Measurements from ENCODE around the gene DEFB132. TPM values are rescaled to one million over a fixed set of nuclear protein-coding genes. Genes with fewer than 3 reads are reported as not detected.

DEFB132 gene
- total RNA-seq, 2 experiments from 2014 or later, result not detected

GRCh38 chr20:309306-309840, 51.8 kb downstream of the DEFB132 start:
- no peak for DNase-seq
- H3K27me3 Mint-ChIP-seq, result no peaks in the 10 kb centered on the region
- no peaks in the 10 kb centered on the region for H3K36me3 Mint-ChIP-seq
- POLR2A ChIA-PET, result interaction anchor here (1.3 to 4.6 kb wide), 3 partner anchors 12 to 17 kb away, joined by 3 to 32 read pairs (median 4); partner anchors contain the start of genes SOX12 and ZCCHC3
- no peak for ATAC-seq (ENCODE audit: low read depth)
- peak overlapping the region; percentile 53 for H3K4me3 Mint-ChIP-seq
- no peaks in the 10 kb centered on the region for H3K9me3 Mint-ChIP-seq
- peak overlapping the region; percentile 70 for H3K27ac Mint-ChIP-seq
- peaks cover 18% of the 10 kb centered on the region for H3K4me1 Mint-ChIP-seq

GRCh38 chr20:309841-310644, 52.5 kb downstream of the DEFB132 start:
- peaks cover 18% of the 10 kb centered on the region for H3K4me1 Mint-ChIP-seq
- no peaks in the 10 kb centered on the region for H3K9me3 Mint-ChIP-seq
- H3K27me3 Mint-ChIP-seq, result no peaks in the 10 kb centered on the region
- ATAC-seq (ENCODE audit: low read depth) (peak; percentile 100), DNase-seq (peak; percentile 89)
- peak overlapping the region; percentile 85 for H3K4me3 Mint-ChIP-seq
- H3K36me3 Mint-ChIP-seq, result no peaks in the 10 kb centered on the region
- POLR2A ChIA-PET, result interaction anchor here (0.7 to 4.6 kb wide), 6 partner anchors 12 to 1337 kb away, joined by 3 to 32 read pairs (median 4); partner anchors contain the start of genes SOX12 and ZCCHC3
- peak overlapping the region; percentile 79 for H3K27ac Mint-ChIP-seq

DNA sequence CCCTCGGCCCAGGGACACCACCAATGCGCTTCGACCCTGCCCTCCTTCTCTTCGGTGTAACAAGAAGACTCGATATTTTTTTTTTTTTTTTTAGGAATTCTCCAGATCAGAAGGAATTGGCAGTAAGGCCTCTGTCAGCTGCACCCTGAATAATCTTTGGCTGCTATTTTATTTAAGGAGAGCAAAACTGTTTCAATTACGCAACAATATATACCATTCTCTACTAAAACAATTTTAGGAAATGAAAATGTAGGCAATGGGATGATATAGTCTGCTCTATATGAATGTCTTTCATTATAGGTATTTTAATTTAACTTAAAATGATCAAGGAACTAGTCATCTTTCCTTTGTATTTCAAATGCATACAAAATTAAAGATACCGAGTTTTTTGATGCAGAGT, 53.1 kb downstream of the DEFB132 start:
- Mint-ChIP-seq H3K27ac (peak overlapping the region; percentile 79), H3K4me1 (peaks cover 18% of the 10 kb centered on the region), H3K36me3 (no peaks in the 10 kb centered on the region), H3K4me3 (peak overlapping the region; percentile 85), H3K27me3 (no peaks in the 10 kb centered on the region), H3K9me3 (no peaks in the 10 kb centered on the region)
- POLR2A ChIA-PET, result interaction anchor here (0.7 to 4.6 kb wide), 5 partner anchors 13 to 1336 kb away, joined by 3 to 32 read pairs (median 5); partner anchors contain the start of gene ZCCHC3
- ATAC-seq (ENCODE audit: low read depth), result no peak
- DNase-seq, result no peak

Other genes with a start within 250 kb of the DEFB132 start
- not detected for gene DEFB125, start 170.1 kb upstream of the DEFB132 start, total RNA-seq
- not detected for gene DEFB126, start 115.1 kb upstream of the DEFB132 start, total RNA-seq
- gene DEFB127, start 100.3 kb upstream of the DEFB132 start, total RNA-seq, result not detected
- gene DEFB128, start 68.0 kb upstream of the DEFB132 start, total RNA-seq, result not detected
- gene DEFB129, start 30.5 kb upstream of the DEFB132 start, total RNA-seq, result not detected
- 10 to 100 TPM in 1 of 2 experiments, 1 to 10 TPM in 1; 9.6 to 11.7 TPM for gene C20orf96, start 33.0 kb downstream of the DEFB132 start, total RNA-seq
- gene ZCCHC3, start 39.8 kb downstream of the DEFB132 start, total RNA-seq, result 10 to 100 TPM; 30.0 to 30.6 TPM
- 10 to 100 TPM; 10.1 to 10.6 TPM for gene SOX12, start 67.8 kb downstream of the DEFB132 start, total RNA-seq
- 1 to 10 TPM; 3.6 to 3.7 TPM for gene NRSN2, start 89.4 kb downstream of the DEFB132 start, total RNA-seq
- gene TRIB3, start 123.0 kb downstream of the DEFB132 start, total RNA-seq, result 10 to 100 TPM; 24.2 to 26.1 TPM
- gene RBCK1, start 150.6 kb downstream of the DEFB132 start, total RNA-seq, result 100 to 1,000 TPM; 156 to 179 TPM
- 10 to 100 TPM; 36.8 to 38.0 TPM for gene TBC1D20, start 204.8 kb downstream of the DEFB132 start, total RNA-seq